Parietal lobe (tissue), 1 donor: ENCODE results near the gene ZNF470. TPM values are rescaled to one million over a fixed set of nuclear protein-coding genes. Genes with fewer than 3 reads are reported as not detected.

Experiments used
- total RNA-seq: library from RNA; depleted of rRNA; stranded (reverse); fragments of >200 nt; gene quantifications from one replicate; pipeline ENCODE4 v1.2.3, GENCODE V29; 2014

The ZNF470 gene
- total RNA-seq = 29.7 TPM

GRCh38 chr19:56567274-56568120, at the start of gene ZNF470:
Gene ZNF470, plus strand, starts transcription at chr19:56567468. Its CDS starts 2,844 bp downstream, at chr19:56570312.

GRCh38 chr19:56538761-56539263, 28.5 kb upstream of the ZNF470 start, which contains the start of gene ZFP28:
Gene ZFP28, plus strand, starts transcription at chr19:56538948. Its CDS starts 71 bp downstream, at chr19:56539019.

GRCh38 chr19:56594783-56595547, 27.7 kb downstream of the ZNF470 start, which contains the start of gene ZNF71:
Gene ZNF71, plus strand, starts transcription at chr19:56595302. Its CDS starts 6,257 bp downstream, at chr19:56601559.

Other genes starting within 250 kb of the ZNF470 start
- gene ZNF582, start 173.9 kb upstream of the ZNF470 start, total RNA-seq = 8.8 TPM
- 71.7 TPM for gene ZNF583, start 163.1 kb upstream of the ZNF470 start, total RNA-seq
- 35.1 TPM for gene ZNF667, start 90.1 kb upstream of the ZNF470 start, total RNA-seq
- gene ZNF471, start 59.6 kb upstream of the ZNF470 start, total RNA-seq = 48.5 TPM
- 42.3 TPM for gene ZFP28, start 28.5 kb upstream of the ZNF470 start, total RNA-seq
- 41.6 TPM for gene ZNF71, start 27.8 kb downstream of the ZNF470 start, total RNA-seq
- gene SMIM17, start 75.7 kb downstream of the ZNF470 start, total RNA-seq = 11.9 TPM
- 11.0 TPM for gene ZNF835, start 104.3 kb downstream of the ZNF470 start, total RNA-seq